Endometrial microvascular endothelial cells (primary cell): Measurements from ENCODE around the gene ECSCR. TPM values are rescaled to one million over a fixed set of nuclear protein-coding genes. Genes with fewer than 3 reads are reported as not detected.
"Not testable (repeated sequence)": the region's sequence is repeated elsewhere in the genome, so short reads cannot be mapped to it uniquely, and the experiment has no call there.

ENCODE experiments used
- in situ Hi-C: cut with HindIII; loops from 2 replicates; pipeline ENCODE4 v1.10.0; 2017; ENCODE audit warnings: low sequenced_read_pairs, low pct_unique_long_range_greater_than_20kb; ENCODE audit errors: inconsistent ontology term
- total RNA-seq: library from RNA; depleted of rRNA; stranded (reverse); fragments of >200 nt; gene quantifications from one replicate; pipeline ENCODE4 v1.2.3, GENCODE V29; 2015; ENCODE audit errors: inconsistent ontology term

Gene ECSCR
- total RNA-seq, 1 donor from 2014 or later = 417 TPM

DNA sequence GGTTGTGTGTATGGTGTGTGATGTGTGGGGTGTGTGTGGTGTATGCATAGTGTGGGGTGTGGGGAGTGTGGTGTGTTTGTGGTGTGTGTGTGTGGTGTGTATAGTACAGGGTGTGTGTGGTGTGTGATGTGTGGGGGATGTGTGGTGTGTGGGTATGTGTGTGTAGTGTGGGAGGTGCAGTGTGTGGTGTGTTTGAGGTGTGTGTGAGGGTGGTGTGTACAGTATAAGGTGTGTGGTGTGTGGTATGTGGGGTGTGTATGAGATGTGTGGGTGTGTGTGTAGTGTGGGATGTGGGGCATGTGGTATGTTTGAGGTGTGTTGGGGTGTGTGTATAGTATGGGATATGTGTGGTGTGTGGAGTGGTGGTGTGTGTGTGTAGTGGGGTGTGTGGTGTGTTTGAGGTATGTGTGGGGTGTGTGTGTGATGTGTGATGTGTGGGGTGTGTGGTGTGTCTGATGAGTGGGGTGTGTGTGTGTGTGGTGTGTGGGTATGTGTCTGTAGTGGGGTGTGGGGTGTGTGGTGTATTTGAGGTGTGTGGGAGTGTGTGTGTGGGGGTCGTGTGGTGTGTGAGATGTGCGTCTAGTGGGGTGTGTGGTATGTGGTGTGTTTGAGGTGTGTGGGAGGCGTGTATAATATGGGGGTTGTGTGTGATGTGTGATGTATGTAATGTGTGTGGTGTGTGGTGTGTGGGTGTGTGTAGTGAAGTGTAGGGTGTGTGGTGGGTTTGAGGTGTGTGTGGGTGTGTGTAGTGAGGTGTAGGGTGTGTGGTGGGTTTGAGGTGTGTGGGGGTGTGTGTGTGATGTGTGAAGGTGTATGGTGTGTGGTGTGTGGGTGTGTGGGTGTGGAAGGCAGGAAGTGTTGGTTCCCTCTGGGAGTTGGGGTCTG, 8.6 kb downstream of the ECSCR start:
- in situ Hi-C loops = no loop called here

DNA sequence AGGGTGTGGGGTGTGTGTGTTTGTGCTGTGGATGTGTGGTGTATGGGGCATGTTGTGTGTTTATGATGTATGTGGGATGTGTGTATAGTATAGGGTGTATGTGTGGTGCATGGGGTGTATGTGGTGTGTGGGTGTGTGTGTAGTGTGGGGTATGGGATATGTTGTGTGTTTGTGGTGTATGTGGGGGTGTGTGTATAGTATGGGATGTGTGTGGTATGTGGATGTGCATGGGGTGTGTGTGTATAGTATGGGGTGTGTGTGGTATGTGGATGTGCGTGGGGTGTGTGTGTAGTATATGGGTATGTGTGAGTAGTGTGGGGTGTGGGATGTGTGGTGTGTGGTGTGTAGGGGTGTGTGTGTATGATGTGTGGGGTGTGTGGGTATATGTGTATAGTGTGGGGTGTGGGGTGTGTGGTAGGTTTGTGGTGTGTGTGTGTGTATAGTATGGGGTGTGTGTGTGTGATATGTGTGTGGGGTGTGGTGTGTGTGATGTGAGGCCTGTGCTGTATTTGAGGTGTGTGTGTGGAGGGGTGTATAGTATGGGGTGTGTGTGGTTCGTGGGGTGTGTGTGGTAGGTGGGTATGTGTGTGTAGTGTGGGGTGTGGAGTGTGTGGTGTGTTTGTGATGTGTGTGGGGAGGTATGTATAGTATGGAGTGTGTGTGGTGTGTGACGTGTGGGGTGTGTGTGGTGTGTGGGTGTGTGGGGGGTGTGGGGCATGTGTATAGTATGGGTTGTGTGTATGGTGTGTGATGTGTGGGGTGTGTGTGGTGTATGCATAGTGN, 10.5 kb downstream of the ECSCR start:
- in situ Hi-C loops = no loop called here

DNA sequence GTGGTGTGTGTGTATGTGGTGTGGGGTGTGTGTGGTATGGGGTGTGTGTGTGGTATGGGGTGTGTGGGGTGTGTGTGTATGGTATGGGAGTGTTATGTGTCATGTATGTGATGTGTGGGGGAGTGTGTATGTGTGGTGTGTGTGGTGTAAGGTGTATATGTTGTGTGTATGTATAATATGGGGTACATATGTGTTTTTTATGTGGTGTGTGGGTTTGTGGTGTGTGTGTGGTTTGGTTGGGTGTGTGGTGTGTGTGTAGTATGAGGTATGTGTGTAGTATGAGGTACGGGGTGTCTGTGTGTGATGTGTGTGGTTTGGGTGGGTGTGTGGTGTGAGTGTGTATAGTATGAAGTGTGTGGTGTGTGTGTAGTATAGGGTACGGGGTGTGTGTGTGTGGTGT, 11.4 kb downstream of the ECSCR start:
- in situ Hi-C loops = no loop called here

- in situ Hi-C loops = no loop called here
These were observed 15.4 kb downstream of the ECSCR start for GRCh38 chr5:139446956-139447779.

DNA sequence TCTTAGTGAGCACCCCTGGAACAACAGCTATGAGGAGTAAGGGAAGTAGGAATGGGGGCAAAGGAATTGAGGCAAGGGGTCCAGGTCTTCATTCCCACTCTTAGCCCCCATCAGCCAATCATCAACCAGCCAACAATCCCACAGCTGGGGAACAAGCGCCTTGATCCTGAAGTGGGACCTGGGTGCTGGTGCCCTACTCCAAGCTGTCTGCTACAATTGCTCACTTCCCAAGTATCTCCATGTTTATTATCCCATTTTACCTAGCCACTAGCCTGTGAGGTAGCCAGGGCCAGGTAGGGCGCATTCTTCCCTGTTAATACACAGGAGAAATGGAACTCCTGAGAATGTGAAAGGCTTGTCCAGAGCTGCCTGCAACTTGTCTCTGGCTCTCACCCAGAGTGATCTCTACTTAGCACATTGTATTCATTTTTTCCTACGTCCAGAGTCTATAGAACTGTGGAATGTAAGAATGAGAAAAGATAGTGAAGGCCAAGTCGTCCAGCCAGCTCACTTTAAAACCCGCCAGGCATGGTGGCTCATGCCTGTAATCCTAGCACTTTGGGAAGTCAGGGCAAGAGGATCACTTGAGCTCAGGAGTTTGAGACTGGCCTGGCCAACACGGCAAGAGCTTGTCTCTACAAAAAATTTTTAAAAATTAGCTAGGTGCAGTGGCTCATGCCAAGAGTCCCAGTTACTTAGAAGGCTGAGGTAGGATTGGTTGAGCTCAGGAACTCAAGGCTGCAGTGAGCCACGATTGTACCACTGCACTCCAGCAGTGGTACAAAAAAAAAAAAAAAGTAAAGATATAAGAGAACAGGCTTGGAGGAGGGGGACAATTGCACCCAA, 17.0 kb downstream of the ECSCR start:
- in situ Hi-C loops = no loop called here

DNA sequence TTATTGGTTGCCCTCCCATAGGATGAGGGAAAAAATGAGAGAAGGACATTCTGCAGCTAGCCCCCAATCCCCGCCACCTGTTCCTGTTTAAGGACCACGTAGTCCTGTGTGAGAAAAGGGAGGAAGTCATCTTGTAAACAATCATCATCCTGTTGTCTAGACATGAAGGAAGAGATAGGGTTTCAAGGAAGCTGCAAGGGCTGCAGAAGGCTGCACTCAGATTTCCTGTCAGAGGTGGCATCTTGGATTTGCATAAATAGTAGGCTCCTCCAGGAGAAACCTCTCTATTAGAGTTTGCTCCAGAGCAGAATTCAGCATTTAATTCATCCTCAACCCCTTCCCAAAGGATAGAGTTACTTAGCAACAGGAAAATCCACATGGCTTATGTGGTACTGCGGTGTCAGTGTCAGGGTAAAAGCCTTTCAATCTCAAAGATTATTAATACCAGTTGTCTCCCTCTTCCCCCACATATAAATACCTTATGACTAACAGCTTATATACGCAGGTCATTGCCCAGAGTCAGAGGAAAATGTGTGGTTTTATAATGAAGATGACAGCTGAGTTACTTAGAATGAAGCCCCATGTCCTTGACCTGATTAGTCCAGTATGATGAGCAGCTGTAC, 18.6 kb downstream of the ECSCR start:
- in situ Hi-C loops = no loop called here

- in situ Hi-C loops = not testable (repeated sequence)
These were observed 22.1 kb downstream of the ECSCR start for GRCh38 chr5:139440416-139440815.

DNA sequence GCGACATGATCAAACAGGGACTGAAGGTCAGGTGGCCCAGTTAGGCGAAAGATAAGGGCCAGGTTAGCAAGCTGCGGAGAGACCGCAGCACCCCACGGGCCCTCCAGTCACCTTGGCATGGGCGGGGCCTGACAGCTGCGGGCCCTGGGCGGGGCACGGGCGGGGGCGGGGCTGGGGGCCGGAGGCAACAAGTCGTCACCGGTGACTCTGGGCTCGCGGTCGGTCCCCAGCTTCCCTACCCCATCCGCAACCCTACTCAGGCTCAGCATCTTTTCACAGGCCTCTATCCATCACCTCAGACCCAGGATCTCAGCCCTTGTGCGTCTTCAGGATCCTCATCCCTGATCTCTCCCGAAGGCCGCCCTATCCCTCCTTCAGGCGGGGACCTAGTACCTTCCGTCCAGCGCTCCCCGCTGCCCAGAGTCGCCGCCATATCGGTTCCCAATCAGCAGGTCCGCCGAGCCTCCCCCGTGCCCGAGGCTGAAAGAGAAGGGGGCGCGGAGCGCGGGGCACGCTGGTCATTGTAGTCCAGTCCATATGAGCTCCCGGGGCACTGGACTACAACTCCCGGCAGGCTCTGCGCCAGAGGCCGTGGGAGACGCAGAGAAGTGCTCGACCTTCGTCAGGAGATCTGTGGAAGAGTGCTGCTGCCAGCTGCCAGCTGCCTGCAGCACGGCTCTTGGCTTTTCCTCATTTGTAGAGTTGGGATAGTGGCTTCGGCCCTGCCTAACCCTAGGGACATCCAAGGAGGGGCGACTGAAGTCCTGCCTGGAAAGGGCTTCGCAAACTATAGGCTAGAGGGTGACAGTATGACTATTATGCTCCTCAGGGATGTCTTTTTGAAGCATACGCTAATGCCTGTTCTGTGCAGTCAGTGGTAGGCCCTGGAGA, 23.3 kb downstream of the ECSCR start, which contains the start of gene DNAJC18:
Gene DNAJC18, minus strand, starts transcription at position 513 of the 891 bp plus-strand sequence. Its CDS starts 80 bp downstream, at position 433.
- in situ Hi-C loops = no loop called here

- in situ Hi-C loops = no loop called here
These were observed 23.9 kb downstream of the ECSCR start for GRCh38 chr5:139438707-139439012.

- in situ Hi-C loops = no loop called here
These were observed 26.9 kb downstream of the ECSCR start for GRCh38 chr5:139435676-139436075.

- in situ Hi-C loops = no loop called here
These were observed 30.8 kb downstream of the ECSCR start for GRCh38 chr5:139431706-139432105.

- in situ Hi-C loops = no loop called here
These were observed 32.5 kb downstream of the ECSCR start for GRCh38 chr5:139430015-139430414.

GRCh38 chr5:139426203-139426885, 36.2 kb downstream of the ECSCR start:
- in situ Hi-C loops = no loop called here

GRCh38 chr5:139425497-139425896, 37.0 kb downstream of the ECSCR start:
- in situ Hi-C loops = no loop called here

DNA sequence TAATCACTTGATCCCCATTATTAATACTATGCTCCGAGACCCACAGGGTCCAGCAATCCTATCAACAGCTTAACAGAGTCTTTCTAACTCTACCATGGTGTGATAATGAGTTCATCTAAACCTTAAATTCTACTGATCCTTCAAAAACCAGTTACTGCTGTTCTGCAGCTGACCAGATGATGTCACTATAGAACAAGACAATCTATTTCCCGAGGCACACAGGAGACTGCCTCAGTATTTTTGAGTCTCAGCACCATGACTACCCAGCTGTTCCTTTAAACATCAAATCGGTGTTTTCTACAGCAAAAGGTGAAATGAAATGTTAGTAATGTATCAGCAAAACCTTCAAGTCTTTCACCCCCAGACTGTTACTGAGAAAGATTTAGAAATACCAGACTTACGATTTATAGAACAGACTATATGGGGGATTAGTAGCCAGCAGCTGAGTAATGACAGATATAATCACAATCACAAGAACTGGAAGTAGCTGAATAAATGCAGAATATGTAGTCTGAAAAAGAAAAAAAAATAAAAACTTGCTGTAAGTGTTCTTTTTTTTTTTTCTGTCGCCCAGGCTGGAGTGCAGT, 40.1 kb downstream of the ECSCR start:
- in situ Hi-C loops = no loop called here
